Left renal pelvis (tissue), 4 donors: ENCODE results near the gene CAMKMT. TPM values are rescaled to one million over a fixed set of nuclear protein-coding genes. Genes with fewer than 3 reads are reported as not detected.
"Not testable (repeated sequence)": the region's sequence is repeated elsewhere in the genome, so short reads cannot be mapped to it uniquely, and the experiment has no call there.

Experiments used
- DNase-seq, 4 donors: peaks; one replicate each; pipeline ENCODE4 v3.0.0-alpha.2; 2013; ENCODE audit warnings: low read depth in 4 of 4, low spot score in 3 of 4
- polyA plus RNA-seq, 4 donors: library from polyadenylated mRNA; unstranded; fragments of 120-200 nt; gene quantifications; one replicate each; pipeline ENCODE4 v1.2.1, GENCODE V29; 2013; ENCODE audit not compliant: insufficient read length in 4 of 4

CAMKMT gene
- polyA plus RNA-seq, 4 donors = 6.3 to 15.5 (median 14.4) TPM

GRCh38 chr2:44495544-44495943 is 133.8 kb downstream of the CAMKMT start:
- DNase-seq = no peak

GRCh38 chr2:44496130-44496529 is 134.4 kb downstream of the CAMKMT start:
- no peak for DNase-seq

- no peak for DNase-seq
Observed at GRCh38 chr2:44498551-44498950, 136.8 kb downstream of the CAMKMT start.

- DNase-seq = not testable (repeated sequence)
Observed at GRCh38 chr2:44505664-44506063, 143.9 kb downstream of the CAMKMT start.

GRCh38 chr2:44510246-44510645 is 148.5 kb downstream of the CAMKMT start:
- DNase-seq = no peak

- no peak for DNase-seq
Observed at GRCh38 chr2:44515416-44515815, 153.7 kb downstream of the CAMKMT start.

GRCh38 chr2:44519026-44519425 is 157.3 kb downstream of the CAMKMT start:
- no peak for DNase-seq

- no peak for DNase-seq
Observed at GRCh38 chr2:44522846-44523245, 161.1 kb downstream of the CAMKMT start.

- DNase-seq = no peak
Observed at GRCh38 chr2:44524347-44524926, 162.7 kb downstream of the CAMKMT start.

GRCh38 chr2:44526352-44526751 is 164.6 kb downstream of the CAMKMT start:
- DNase-seq = no peak

GRCh38 chr2:44528595-44528994 is 166.8 kb downstream of the CAMKMT start:
- DNase-seq = no peak

- no peak for DNase-seq
Observed at GRCh38 chr2:44529448-44529847, 167.7 kb downstream of the CAMKMT start.

GRCh38 chr2:44531289-44531688 is 169.5 kb downstream of the CAMKMT start:
- DNase-seq = no peak

GRCh38 chr2:44532031-44532430 is 170.3 kb downstream of the CAMKMT start:
- no peak for DNase-seq

- no peak for DNase-seq
Observed at GRCh38 chr2:44533508-44533907, 171.8 kb downstream of the CAMKMT start.

- no peak for DNase-seq
Observed at GRCh38 chr2:44535376-44535775, 173.6 kb downstream of the CAMKMT start.

GRCh38 chr2:44537264-44537663 is 175.5 kb downstream of the CAMKMT start:
- no peak for DNase-seq

GRCh38 chr2:44542520-44542919 is 180.8 kb downstream of the CAMKMT start:
- DNase-seq = no peak

- no peak for DNase-seq
Observed at GRCh38 chr2:44543773-44544725, 182.3 kb downstream of the CAMKMT start.

GRCh38 chr2:44545005-44545404 is 183.3 kb downstream of the CAMKMT start:
- DNase-seq = no peak

- DNase-seq = no peak
Observed at GRCh38 chr2:44546459-44547127, 184.8 kb downstream of the CAMKMT start.
